HG02852 (cell line): ENCODE results near the gene ZNF236.
"Not testable (repeated sequence)": the region's sequence is repeated elsewhere in the genome, so short reads cannot be mapped to it uniquely, and the experiment has no call there.

Experiments used
- ATAC-seq: cut with Tn5 transposase; IDR thresholded peaks from one replicate; pipeline ENCODE4 v1.9.1; 2021; ENCODE audit warnings: mild to moderate bottlenecking, moderate library complexity; ENCODE audit not compliant: unreplicated experiment

The ZNF236 gene

GRCh38 chr18:77018650-77019049 is 196.3 kb downstream of the ZNF236 start:
- not testable (repeated sequence) for ATAC-seq

GRCh38 chr18:77019641-77020040 is 197.3 kb downstream of the ZNF236 start:
- ATAC-seq = no peak
